GM18526 (cell line): ENCODE data around the gene KRT37.

Experiments used
- POLR2A ChIP-seq: IDR thresholded peaks from 3 replicates; pipeline ENCODE4 v1.6.1; 2011; ENCODE audit not compliant: insufficient read length; ENCODE audit errors: extremely low read depth

Gene KRT37

DNA sequence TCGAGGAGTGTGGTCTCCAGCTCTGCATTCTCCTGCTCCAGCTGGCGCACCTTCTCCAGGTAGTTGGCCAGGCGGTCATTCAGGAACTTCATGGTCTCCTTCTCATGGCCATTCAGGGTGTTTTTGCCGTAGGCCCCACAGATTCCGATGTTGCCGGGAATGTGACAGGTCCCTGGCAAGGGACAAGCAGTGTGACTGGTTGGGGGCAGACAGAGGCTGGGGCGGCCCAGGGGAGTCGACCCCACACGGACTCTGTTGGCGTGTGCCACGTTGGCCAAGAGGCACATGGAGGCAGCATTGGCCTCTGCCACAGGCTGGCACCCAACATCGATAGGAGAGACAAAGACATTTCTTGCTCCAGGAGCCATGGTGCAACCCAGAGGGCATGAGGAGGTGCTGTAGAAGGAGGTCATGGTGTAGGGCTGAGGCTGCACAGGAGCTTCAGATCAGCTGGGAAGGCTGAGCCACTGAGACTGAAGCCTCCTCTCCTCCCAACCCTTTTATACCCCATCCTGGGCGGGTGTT is at the start of gene KRT37:
TSS of gene KRT37 (minus strand) at position 475 of the 525 bp plus-strand sequence. CDS start at position 413, 62 bp downstream.
- TF ChIP-seq POLR2A = no peak

DNA sequence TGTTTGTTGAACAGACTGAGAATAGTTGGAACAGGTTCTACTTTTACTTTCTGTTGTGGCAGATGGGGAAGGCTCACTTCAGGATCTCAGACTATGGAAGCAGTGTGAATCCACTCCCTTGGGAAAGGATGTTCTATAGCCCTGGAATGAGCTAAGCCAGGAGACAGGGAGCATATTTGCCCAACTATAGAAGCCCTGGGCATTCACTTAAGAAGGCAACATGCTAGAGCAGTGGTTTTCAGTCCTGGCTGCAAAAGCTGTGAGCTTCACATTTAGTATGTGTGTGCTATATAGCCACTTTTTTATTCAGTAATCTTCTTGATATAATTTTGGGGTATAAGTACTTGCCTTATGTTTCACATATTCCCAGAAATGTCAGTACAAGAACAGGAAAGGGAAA is 44.0 kb upstream of the KRT37 start:
- no peak for TF ChIP-seq POLR2A

DNA sequence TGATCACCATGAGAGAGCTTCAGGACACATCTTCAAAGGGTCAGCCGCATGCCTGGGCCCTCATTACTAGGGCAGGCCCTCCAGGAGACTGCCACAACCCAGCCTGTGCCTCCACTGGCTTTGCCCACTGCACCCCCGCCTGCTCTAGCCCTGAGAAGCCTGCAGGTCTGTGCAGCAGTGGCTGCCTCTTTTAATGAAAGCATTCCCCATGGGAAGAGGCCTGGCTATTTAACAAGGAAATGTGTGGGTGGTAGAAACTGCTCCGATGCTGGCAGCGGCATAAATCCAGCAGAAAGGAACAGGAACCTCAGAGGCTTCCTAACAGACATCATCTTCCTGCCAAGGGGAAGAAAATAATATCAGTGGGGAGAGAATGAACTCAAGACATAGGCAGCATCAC is 43.2 kb upstream of the KRT37 start:
- TF ChIP-seq POLR2A = no peak

DNA sequence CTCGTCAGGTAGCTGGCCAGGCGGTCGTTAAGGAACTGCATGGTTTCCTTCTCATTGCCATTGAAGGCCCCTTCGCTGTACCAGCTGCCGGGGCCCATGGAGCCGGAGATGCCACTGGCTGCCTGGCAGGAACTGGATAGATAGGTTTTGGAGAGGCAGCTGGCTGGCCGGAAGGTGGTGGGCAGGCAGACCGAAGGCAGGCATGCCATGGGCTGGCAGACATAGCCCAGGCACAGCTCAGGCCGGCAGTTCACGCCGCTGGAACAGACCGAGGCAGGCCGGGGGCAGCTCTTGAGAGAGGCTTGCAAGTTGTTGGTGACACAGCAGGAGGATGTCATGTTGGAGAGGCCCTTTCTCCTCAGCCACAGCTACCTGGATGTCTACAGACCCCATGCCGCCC is 42.6 kb upstream of the KRT37 start, which contains the start of gene KRT32:
TSS of gene KRT32 (minus strand) at position 399 of the 400 bp plus-strand sequence. CDS start at position 338, 61 bp downstream.
- no peak for TF ChIP-seq POLR2A

DNA sequence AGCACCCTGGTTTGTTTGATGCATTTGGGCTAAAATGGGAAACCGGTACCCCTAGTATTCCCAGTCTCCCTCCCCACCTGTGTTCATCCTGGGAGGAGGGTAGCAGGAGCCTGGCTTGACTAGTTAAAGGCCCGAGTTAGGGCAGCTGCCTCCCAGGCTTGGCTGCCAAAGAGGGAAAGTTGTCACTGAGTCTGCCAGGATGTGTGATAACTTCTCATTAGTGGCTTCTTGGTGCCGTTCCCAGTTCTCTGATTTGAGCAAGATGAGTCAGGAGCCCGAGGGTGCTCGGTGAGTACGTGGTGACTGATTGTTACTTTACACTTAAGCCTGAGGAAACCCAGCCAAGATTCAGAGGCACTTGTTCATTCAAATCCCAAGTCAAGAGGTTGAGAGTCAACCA is 40.3 kb upstream of the KRT37 start:
- TF ChIP-seq POLR2A = no peak

DNA sequence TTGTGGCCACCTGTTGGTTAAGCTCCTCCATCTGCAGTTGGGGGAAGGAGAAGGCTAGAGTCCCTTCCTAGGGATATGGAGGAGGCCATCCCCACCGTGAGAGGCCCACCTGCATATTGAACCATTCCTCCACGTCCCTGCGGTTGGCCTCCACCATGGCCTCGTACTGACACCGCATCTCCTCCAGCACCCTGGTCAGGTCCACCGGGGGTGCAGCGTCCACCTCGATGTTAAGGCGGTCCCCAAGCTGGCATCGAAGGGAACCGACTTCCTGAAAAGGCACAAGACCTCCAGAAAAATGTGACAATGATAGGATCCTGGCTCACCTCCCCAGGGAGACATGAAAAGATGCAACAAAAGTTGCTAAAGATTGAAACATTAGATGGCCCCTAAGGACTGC is 39.8 kb upstream of the KRT37 start:
- no peak for TF ChIP-seq POLR2A

DNA sequence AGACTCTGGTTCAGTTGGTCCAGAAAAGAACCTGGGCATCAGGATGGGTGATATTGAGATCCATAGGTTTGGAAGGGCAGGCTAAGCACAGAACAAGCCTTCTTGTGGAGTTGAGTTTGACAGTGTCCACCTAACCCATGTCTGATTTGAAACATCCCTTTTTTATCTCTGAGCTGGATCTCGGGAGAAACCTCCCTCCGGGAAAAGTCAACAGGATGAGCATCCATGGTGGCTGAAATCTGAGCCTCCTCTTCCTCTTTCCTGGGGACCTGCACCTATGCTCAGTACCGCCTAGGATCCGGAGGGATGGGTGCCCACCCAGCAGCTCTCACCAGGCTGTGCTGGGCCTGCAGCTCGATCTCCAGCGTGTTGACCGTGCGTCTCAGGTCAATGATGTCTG is 39.4 kb upstream of the KRT37 start:
- no peak for TF ChIP-seq POLR2A

DNA sequence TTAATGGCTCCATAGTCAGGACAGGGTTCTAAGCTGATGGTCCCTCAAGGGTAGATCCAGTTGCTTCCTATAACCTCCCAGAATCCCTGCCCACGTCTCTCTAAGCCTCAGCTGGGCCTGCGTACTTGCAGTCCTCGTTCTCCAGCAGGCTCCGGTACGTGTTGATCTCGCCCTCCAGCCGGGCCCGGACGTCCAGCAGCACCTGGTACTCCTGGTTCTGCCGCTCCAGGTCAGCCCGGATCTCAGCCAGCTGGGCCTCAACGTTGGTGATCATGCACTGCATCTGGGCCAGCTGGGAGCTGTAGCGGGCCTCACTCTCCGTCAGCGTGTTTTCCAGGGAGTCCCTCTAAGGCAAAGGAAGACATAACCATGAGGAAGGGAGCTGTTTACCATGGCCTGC is 38.3 kb upstream of the KRT37 start:
- no peak for TF ChIP-seq POLR2A

DNA sequence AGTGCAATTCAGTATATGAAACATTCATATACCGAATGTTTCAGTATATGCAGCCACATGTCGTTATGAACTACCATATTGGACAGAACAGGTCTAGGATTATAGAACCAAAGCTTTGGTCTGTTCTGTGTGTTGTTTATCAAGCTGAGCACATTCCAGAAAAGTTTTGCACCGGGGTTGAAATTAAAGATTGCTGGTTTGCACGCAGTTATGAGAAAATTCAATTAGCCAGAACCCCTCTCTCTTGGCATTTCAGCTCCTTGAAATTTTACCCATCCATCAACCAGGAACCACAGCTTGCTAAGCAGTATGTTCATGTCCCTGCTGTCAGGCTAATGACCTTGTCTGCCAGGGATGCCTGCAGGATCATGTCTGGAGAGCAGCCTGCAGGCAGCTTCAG is 33.3 kb upstream of the KRT37 start:
- no peak for TF ChIP-seq POLR2A

DNA sequence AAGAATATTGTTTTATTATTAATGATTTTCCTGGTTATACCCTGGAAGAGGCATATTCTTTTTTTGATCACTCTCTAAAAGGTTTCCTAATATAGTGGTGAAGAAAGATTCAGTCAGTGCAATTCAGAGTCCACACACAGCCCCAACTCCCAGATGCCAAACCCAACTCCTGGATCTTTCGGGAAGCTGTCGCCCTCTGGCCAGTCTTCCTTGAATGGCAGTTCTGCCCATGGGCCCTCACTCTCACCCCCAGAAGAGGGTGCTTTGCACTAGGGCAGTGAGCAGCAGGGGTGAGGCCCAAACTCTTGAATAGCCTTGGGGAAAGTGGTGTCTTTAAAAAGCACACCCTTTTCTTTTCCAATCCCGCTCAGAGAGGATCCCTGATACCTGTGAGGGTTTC is 31.8 kb upstream of the KRT37 start:
- TF ChIP-seq POLR2A = no peak

DNA sequence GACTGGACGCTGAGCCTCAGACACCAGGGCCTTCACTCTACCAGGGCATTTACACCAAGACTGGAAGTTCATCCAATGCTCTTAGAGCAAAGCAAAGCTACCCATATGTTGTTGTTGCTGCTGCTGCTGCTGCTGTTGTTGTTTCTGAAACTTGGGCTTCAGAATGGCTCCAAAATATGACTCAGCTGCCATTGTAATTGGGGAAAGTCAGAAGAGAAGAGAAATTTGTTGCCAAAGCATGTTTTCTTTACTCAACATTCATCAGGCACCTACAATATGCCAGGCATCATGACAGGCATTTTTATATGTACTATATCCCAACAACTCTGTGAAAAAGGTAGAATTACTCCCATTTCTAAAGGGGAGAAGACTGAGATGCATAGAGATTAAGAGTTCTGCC is 30.9 kb upstream of the KRT37 start:
- no peak for TF ChIP-seq POLR2A

DNA sequence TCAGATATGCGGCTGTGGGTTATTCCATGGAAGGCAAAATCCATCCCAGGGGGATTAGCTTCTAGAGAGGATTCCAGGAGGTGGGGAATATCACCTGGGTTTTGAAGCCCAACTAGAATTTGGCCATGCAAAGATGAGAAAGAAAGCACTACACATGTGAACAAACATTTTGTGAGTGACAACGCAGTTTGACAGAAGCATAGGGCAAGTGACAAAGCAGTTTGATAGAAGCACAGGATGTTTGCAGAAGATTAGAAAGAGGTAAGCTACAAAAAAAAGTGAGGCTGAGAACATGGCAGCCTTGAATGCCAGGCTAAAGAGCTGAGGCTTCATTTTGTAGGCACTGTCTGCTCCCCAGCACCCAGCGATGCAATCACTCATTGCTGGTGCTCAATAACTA is 28.7 kb upstream of the KRT37 start:
- no peak for TF ChIP-seq POLR2A

DNA sequence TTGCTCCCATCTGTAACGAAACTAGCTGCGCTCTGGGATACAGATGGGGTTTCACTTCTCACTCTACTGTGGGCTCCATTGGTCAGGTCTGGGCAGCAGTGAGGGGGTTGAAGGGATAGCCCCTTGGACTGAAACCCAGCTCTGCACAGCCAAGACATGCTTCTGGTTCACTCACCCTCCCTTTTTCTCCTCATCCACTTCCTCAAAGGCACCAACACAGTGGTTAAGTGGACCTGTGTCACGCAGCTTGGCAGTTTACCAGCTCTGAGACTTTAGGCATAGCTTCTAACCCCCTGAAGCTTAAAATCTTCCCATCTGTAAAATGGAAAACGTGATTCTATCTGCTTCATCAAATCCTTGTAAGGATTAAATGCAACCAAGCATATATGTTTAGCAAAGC is 27.9 kb upstream of the KRT37 start:
- TF ChIP-seq POLR2A = no peak

DNA sequence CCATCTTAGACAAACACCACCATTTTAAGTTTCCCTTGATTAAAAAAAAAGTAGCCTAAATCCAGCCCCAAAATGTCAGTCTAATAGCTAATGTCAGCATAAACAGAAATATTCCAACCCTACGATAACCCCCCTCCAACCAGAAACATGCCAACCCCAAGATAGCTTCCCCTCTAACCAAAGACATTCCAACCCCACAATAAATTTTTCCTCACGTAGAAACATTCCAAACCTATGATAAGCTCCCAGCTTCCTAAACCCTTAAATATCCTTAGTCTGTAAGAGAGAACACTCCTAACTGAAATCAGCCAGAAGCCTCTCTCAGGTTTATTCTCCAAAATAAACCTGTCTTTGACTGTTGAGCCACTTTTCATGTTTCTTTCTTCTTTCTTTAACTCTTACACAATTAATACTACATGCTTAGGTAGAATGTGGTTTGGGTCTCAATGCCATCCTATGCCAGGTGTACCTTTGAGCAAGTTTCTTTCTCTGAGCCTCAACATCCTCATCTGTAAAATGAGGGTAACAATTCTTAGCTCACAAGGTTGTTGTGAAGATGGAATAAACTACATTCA is 26.9 kb upstream of the KRT37 start:
- TF ChIP-seq POLR2A = no peak

DNA sequence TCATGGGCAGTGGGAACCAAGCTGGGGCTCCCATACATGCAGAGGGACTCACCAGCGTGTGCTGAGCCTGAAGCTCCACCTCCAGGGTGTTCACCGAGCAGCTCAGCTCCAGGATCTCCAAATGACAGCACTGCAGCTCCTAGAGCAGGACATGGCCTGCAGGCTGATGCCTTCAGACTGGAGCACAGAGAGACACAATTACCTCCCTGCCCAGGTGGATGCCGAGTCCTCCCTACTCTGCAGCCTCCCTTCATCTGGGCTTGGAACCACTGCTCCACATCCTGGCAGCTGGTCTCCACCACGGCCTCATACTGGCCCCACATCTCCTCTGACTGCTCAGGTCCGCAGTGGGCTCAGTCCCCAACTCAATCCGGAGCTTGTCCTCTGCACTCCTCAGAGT is 24.6 kb upstream of the KRT37 start:
- TF ChIP-seq POLR2A = no peak

DNA sequence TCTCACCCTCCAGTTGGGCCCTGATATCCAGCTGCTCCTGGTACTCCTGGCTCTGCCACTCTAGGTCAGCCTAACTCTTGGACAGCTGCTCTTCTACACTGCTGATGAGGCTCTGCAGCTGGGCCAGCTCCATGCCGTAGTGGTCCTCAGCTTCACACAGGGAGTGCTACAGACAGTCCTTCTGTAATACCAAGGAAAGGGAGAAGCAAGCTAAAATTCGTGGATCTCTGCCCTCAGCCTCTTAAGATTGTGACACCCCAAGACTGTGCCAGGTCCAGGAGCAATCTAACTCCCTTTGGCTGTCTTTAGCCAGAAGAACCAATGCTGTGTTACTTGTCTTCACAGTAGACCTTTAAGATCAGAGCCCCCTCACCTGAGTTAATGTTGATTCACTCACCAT is 24.1 kb upstream of the KRT37 start:
- TF ChIP-seq POLR2A = no peak

DNA sequence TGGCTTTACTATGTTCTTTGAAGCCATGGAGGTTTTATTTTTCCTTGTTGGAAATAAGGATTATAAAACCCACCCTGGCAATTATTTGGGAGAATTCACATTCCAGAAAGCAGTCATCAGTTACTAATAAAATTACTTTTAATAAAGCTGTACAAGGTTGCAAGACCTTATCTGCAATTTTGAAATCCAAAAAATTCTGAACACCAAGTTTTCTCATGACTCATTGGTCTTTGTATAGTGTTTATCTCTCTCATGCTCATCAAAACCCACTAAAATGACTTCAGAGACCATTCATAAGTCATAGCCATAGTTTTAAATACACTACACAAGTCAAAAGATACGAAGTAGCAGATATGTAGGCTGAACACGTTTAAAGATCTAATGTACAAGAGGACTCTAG is 22.4 kb upstream of the KRT37 start:
- no peak for TF ChIP-seq POLR2A

DNA sequence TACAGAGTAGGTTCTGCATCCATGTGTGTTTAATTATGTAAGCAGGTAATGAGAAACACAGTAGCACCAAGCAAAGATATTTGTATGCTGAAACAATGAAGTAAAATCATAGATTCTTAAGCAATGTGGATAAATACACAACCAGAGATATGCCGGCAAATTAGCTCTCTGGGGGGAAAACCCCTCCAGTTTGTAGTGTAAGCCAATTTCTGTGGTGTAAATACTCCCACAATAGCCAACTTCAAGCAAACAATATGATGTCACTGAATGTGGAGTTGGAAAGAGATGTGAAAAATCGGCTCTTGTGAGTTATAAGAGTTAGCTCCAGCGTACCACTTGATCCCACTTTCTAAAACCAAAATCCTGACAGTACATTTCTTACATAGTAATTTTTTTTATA is 20.3 kb upstream of the KRT37 start:
- TF ChIP-seq POLR2A = no peak

DNA sequence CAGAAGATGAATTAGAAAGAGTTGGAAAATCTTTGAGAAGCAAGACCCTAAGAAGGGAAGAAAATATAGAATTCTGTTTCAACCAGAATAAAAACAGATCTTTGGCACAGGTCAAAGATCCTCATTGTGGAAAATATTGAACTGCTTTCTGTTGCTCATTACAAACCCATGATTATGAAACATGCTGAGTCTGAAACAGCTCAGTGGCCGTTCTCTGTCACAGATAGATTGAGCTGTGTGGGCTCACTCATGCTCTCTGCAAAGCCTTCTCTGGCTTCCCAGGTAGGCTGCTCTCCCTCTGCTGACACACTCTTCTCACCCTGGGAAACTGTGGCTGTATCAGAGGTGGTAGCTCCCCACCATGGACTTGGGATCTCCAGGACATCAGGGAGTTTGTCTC is 19.8 kb upstream of the KRT37 start:
- TF ChIP-seq POLR2A = no peak
